ENCODE data around the gene NPRL2.

NPRL2 gene

DNA sequence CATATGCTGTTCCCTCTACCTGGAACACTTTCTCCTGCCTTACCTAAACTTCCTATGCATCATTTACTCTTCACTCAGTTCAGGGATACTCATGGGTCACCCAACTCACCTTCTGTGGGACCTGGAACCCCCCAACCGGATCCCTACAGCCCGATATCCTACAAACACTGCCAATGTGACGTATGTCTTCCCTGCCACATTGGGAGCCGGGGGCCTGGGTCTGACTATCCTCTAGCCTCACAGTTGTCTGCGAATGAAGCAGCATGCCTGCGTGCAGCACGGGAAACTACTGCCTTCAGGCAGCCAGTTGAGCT is 405 bp downstream of the NPRL2 start:
- DNase-seq (ENCODE audit: low read depth), result no peak

DNA sequence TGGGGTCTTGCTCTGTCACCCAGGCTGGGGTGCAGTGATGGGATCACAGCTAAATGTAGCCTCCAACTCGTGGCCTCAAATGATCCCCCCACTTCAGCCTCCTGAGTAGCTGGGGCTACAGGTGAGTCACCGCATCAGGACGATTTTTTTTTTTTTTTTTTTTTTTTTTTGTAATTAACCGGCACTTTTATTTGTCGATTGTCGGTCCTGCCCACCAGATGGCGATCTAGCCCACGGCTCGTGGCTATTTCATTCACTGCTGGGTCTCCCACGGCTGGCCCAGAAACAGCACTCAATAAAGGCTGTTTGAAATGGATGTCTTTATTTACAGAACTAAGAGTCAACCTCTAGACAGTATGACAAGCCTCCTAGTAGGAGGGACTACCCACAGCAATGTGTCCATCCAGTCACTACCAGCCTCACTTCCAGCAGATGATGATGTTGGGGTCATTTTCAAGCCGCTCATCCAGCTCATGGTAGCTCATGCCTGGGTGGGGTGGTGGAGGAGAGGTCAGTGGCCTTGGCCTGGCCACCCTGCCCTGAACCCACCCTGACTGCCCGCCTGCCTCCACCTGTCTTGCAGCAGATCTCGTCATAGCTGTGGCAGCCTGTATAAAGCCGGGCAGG is 3.3 kb downstream of the NPRL2 start:
- no peak for DNase-seq (ENCODE audit: low read depth)

DNA sequence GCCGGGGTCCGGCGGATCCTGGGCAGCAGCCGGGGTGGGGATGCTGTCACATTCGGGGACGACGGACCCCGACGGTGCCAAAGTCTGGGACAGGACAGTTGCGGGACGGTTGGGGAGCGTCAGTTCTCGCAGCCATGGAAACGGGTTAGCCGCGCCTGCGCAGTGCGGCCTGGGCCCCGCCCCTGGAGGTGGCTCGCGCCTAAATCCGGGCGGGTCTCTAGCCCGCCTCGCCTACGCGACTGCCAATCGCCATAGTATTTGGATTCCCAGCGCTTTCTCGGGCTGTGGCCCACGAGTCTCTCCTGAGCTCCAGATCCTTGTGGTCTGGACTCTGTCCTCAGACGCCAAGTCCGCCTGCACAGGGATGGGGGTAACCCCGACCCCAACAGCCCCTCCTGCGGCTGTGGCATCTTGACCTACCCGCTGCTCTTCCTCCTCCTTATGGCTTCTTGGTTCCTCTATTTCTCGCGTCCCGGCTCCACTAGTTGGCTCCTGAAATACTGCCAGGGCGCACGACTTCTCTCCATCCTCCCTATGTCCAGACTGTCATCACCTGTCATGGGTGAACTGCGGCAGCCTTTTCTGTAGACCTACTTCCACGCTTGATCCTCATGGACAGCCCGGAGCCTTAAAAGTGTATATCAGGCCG is 4.9 kb downstream of the NPRL2 start, which contains the start of gene ZMYND10:
Gene ZMYND10 (minus strand): TSS at position 147 of the 649 bp plus-strand sequence. CDS start 153 bp downstream, outside the sequence.
- no peak for DNase-seq (ENCODE audit: low read depth)

DNA sequence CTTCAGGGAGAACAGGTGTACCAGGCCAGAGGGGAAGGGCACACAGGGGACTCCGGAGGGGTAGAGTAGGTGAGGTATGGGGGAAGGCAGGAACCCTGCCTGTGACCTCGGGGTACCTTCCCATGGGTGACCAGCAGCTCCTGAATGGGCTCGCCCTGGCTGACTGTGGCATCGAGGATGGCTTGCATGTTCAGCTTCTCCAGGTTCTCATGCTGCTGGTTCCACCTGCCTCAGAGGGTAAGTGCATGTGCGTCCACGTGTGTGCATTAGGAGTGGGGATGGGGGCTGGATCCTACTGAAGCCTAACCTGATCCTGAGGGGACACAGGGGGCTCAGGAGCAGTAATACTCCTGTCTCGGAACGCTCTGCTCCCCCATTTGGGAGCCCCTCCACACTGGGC is 5.6 kb downstream of the NPRL2 start:
- DNase-seq (ENCODE audit: low read depth), result no peak

DNA sequence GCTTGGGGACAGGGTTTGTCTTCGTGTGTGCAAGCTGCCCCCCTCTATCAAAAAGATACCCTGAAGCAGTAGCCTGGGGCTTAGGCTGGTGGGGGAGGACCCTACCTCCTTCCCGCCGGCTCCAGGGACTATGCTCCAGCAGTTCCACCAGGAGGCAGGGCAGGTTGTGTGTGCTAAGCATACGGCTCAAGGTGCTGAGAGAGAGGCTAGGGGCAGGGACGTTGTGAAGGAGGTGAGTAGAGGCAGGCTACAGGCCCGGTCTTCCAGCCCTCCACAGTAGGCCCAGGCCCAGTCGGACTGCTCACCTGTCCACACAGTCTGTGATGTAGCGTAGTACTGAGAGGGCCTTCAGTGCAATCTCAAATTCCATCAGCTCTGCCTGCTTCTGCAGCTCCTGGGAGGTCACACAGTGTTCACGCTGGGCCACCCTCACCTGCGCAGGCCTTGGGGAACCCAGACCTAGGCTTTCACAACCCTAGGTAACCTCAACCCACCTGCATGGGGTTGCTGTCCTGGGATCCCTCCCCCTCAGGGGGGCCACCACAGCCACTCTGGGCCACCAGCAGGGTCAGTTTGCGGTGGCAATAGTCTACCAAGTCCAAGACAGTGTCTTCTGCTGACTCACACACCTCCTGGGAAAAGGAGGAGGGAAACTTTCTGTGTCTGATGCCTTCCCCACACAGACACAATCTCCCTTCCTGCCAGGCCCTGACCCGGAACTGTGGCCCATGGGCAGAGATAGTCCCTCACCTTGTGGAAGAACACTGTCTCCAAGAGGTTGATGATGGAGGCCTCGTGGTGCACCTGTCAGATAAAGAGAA is 7.6 kb downstream of the NPRL2 start:
- no peak for DNase-seq (ENCODE audit: low read depth)

DNA sequence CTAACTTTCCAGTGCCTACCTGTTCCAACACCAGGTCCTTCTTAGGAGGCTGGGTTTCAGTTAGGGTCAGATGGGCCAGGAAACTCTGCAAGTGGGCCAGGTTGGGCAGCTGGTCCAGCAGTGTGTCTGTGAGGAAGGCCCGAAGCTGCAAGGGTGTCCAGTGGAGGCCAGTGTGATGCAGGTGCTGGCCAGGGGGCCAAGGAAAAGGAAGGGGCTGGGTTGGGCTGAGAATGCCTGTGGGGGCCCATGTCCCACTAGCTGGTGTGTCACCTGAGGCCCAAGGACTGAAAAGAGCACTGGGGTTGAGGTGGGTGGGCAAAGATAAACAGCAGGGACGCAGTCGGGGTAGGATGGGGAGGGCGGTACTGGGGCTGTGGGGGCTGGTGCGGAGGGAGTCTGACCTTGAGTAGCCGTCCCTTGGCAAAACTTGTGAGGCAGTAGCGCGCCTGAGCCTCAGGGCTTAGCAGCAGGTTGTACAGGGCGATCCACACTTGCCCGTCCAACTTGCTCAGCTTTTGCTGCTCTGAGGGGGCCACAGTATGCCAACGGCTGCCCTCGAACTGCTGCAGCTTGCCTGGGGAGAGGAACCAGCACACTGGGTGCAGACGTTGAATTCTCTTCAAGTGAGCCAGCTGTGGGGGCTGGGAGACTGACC is 8.5 kb downstream of the NPRL2 start:
- DNase-seq (ENCODE audit: low read depth), result no peak

DNA sequence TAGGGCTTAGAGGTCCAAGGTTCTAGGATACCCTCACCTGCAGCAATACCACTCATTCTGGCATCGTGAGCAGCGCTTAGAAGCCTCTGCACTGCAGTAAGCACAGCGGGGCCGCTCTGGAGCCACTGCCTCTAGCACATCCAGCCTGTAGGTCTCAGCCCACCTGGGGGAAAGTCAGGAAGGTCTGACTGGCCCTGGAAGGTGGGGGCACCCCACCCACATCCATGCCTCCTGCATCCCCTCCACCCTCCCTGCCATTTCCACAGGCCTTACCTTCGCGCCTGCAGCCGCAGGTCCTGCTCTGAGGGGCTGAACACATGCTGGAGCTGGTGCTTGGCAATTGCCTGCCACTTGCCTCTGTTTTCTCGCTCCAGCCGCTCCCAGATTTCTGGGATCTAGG is 9.0 kb downstream of the NPRL2 start:
- DNase-seq (ENCODE audit: low read depth), result no peak

DNA sequence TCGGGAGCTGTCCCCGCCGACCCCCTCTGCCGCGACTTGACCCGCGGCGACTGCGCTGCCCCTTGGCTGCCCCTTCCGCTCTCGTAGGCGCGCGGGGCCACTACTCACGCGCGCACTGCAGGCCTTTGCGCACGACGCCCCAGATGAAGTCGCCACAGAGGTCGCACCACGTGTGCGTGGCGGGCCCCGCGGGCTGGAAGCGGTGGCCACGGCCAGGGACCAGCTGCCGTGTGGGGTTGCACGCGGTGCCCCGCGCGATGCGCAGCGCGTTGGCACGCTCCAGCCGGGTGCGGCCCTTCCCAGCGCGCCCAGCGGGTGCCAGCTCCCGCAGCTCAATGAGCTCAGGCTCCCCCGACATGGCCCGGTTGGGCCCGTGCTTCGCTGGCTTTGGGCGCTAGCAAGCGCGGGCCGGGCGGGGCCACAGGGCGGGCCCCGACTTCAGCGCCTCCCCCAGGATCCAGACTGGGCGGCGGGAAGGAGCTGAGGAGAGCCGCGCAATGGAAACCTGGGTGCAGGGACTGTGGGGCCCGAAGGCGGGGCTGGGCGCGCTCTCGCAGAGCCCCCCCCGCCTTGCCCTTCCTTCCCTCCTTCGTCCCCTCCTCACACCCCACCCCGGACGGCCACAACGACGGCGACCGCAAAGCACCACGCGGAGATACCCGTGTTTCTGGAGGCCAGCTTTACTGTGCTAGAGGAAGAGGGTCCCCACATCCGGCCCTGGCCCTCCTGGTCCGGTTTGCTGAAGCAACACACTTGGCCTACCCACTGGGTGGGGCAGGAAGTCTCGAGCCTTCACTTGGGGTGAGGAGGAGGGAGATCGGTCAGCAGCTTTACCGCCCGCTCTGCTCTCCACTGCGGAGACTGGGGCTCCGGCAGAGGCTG is 9.9 kb downstream of the NPRL2 start, which contains the start of gene RASSF1:
Gene RASSF1 (minus strand): TSS at position 389 of the 882 bp plus-strand sequence. CDS start 31 bp downstream, at position 358.
- DNase-seq (ENCODE audit: low read depth), result no peak

DNA sequence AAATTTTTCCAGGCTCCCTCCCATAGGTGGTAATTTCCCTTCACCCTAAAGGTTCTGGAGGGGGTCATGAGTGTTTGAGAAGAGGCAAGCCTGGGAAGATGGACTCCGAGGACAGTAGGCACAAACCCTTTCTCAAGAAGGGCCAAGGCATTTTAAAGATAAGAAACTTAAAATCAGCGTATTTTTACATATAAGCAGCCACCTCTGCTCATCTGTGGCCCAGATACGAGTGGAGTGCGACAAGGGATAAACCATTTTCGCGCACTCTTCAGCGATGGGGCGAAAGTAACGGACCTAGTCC is 10.5 kb downstream of the NPRL2 start:
- no peak for DNase-seq (ENCODE audit: low read depth)

DNA sequence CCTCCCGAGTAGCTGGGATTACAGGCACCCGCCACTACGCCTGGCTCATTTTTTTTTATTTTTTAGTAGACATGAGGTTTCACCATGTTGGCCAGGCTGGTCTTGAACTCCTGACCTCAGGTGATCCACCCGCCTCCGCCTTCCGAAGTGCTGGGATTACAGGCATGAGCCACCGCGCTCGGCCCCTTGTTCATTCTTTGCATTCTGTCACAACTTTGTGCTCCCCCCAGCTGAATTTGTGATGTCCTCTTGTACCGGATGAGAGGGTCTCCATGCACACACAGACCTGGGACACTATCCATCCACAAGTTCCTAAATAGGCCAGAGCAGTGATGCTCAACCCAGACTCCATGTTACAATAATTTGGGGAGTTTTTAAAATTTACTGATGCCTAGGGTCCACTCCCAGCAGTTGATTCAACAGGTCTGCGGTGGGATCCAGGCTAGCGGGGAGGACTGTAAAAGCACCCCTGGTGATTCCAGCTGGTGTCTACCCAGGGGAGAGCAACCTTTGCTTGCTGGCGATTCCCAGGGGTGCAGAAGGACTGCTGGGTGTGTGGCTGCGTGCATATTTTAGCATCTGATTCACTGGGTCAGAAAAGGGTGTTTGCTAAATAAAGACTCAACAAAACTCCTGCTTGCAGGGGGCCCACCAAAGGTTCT is 11.0 kb downstream of the NPRL2 start:
- DNase-seq (ENCODE audit: low read depth), result no peak

DNA sequence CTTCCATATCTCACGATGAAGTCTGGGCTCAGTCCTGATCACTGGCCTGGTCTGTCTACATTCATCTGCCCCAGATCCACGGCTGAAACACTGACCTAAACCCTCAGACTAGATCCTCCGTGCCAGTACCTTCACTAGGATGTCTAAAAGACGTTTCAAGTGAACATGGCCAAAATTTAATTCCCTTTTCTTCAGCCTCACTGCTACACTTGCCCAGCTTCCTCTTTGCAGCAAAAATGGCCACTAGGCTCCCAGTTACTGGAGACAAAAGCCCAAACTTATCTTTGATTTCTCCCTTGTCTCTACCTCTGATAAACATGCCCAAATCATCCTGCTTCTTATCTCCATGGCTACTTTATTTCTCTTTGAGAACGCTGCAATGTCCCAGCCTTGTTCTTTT is 11.6 kb downstream of the NPRL2 start:
- no peak for DNase-seq (ENCODE audit: low read depth)

DNA sequence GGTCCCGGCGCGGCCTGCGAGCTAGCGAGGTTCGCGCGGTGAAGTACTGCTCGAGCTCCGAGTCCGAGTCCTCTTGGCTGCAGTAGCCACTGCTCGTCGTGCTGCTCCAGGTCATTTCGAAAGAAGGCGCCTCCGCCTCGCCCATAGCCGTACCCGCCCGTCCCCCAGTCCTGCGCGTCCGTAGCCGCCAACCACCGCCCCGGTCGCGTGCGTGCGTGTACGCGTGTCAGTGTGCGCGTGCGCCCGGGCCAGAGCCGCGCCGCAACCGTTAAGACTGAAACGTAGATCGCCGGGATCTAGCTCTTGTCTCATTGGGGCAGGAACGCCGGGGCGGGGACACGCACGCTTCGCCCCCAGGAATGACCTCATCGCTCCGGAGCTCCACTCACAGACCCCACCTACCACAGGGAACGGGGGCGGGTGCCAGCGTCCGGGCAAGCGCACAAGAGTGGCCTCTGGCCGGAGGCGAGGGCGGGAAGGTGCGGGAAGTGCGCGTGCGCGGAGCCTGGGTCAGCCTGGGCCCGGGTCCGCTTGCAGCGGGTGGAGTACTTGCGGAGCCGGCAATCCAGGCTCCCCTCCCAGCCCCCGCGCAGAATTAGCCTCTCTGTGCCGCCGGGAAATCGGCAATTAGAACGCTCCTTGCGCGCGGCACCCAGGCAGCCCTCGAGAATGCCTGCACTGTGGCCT is 13.3 kb downstream of the NPRL2 start:
- DNase-seq (ENCODE audit: low read depth), result peak; percentile 99

DNA sequence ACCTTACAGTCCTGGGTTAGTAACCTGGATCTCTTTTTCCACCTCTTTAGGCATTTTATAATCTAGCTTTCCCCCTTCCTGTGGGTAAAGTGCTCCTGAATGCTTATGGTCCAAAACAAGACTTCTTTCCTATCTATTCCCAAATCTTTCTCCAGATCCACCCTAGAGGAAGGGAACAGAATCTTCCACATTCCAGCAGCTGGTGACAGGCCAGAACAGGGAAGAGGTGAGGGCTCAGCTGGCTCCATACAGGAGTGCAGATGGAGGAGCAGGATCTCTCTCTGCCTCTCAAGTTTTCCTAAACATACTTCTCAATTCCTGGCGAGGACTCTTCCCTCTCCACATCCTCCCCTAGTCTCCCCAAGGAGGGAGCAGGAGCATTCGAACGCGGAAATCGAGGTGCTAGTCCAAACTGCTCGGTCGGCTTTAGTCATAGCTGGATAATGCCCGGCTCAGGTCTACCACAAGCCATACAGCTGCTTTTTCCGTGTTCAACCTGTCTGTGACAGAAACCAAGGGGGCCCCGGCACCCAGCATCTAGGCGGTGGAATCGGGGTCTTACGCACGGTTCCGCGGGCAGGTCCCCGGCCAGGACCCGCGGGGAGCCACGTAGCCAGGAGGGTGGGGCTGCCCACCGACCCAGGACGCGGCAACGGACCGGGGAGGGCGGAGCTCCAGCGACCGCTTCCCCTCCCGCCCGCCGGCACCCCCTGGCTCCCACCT is 14.0 kb downstream of the NPRL2 start:
- no peak for DNase-seq (ENCODE audit: low read depth)

DNA sequence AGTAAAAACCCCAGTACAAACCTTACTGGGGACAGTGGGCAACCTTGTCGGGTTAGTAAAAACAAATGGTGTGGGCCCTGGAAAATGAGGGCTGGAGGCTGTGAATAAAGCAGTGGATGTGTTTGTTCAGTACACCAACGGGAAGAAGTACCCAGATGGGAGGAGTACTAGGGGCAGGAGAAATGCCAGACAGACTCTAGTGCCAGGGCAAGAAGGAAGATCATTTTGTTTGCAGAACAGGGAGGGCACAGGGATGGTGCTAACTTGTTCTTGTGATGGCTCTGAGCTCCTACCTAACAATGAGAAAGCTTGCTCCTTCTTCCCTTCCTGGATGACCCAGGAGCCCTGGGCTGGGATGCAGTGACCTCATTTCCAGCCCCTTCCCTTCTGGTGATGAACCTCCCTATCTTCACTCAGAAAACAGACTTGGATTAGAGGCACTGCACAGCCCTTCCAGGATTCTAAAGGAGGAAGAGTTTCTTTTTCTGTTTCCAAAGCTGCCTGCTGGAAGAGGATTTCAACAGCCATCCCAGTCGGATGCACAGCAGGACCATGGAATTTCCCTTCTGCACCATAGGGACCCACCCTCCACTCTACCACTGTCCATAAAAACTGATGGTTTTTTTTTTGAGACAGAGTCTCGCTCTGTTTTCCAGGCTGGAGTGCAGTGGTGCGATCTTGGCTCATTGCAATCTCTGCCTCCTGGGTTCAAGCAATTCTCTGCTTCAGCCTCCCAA is 16.1 kb downstream of the NPRL2 start:
- no peak for DNase-seq (ENCODE audit: low read depth)

DNA sequence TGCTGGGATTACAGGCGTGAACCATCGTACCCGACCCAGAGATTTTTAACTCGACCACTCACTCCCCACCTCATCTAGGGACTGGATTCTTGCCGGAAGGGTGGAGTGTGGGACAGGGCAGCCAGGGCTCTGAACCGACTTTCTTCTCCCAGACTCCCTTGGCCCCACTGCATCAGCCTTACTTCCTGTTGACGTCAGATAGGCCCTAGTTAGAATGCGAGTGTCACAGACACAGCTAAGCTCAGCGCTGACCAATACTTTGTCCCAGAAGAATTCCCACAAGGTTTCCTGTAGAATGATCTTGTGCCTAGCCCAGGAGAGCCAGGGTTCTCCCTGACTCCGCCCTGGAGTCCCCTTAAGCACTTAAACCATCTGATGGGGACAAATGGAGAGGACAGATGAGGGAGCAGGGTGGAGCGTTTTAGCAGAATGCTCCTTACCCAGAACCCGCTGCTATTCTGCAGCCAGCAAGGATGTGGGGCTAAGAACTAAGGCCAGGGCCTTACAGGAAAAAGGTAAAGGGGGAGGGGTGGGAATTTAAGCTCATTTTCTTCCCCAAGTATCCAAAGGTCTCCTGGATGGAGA is 16.7 kb downstream of the NPRL2 start:
- peak; percentile 69 for DNase-seq (ENCODE audit: low read depth)

DNA sequence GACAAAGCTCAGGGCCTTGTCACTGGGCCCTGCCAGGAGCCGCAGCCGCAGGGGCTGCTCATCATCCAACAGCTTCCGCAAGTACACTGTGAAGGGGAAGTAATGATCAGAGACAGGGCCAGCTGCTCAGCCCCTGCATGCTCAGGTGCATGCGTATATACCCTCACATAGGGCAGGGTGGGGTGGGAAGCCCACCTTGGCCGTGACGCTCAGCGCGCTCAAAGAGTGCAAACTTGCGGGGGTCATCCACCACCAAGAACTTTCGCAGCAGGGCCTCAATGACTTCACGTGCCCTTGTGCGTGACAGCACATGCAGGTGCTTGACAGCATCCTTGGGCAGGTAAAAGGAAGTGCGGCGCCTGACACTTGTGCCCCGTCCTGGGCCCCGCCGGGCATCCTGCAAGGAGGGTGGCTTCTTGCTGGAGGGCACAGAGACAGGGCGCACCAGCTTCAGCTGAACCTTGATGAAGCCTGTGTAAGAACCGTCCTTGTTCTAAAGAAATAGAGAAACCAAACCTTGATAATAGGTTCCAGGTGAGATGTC is 19.1 kb downstream of the NPRL2 start:
- no peak for DNase-seq (ENCODE audit: low read depth)

DNA sequence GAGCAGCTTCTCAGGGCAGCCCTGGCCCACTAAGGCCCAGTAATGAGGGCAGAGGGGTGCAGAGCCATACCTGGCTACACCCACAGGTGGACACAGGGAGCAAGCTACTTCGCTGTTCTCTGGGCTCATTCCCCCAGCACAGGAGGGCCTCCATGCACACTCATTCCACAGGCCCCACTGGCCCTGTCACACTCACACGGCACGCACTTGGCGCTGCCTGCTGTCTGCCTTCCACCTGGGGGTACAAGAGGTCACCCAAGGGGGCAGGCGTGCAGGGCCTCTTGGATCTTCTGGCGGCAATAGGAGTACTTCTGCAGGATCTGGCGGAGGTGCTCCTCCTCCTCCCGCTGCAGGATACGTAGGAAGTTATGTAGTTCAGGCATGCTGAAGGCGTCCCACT is 20.2 kb downstream of the NPRL2 start:
- DNase-seq (ENCODE audit: low read depth), result no peak

DNA sequence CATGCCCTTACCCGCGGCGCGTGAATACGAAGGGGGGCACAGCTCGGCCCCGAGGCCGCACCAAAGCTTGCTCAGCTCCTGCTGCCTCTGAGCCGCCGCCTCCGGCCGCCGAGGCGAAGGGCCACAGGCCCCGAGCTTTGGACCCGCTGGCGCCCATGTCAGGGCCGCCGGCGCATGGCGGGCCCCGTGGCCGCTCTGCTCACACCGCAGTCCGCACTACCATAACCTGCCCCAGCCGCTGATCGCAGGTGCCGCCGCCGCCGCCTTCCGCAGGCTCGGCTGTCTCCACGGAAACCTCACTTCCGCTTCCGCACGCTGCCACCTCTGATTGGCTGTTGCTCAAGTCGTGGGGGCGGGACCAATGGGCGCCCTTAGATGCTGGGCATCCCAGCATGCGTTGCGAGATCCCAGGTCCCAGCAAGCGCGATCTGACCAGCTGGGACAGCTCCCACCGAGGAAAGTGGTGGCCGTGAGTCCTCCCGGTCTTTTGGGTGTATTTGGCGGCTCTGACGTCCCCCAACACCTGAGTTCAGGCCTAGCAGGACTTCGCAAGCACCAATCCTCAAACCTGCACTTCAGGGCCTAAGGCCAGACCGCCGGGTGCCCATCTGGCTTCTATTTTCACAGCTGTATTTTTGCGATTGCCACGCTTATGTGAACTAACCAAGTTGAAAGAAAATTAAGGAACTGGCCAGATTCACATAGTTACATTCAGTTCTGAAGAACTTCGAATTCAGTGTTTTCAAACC is 22.5 kb downstream of the NPRL2 start, which contains the start of gene TUSC2:
Gene TUSC2 (minus strand): TSS at position 281 of the 749 bp plus-strand sequence. CDS start 124 bp downstream, at position 157.
- peak; percentile 94 for DNase-seq (ENCODE audit: low read depth)

Measured in stromal cell of bone marrow (primary cell).